Right lobe of liver (tissue), 4 donors: ENCODE data around the gene DYNAP.
A peak's percentile ranks its signal among the peaks of the same experiment; 100 is the strongest.

Experiments used
- CTCF ChIP-seq, 4 donors: fragments of 200-600 bp in 3 of 4; fragments of 450-650 bp in 1 of 4; IDR thresholded peaks; one replicate each; pipeline versions ENCODE4 v1.5.1 to v1.8.0; 2016 to 2022; ENCODE audit warnings: antibody characterized with exemption in 4 of 4, mild to moderate bottlenecking in 2 of 4
- POLR2A ChIP-seq: fragments of 450-650 bp; IDR thresholded peaks from one replicate; pipeline ENCODE4 v1.6.1; 2017; ENCODE audit warnings: antibody characterized with exemption, mild to moderate bottlenecking
- donor health status: DM: no; HTN: no; CAD: no.
- donor health status: DM: no; HTN: no; CAD: no.
- donor health status: DM: no; HTN: yes; CAD: no.

DNA sequence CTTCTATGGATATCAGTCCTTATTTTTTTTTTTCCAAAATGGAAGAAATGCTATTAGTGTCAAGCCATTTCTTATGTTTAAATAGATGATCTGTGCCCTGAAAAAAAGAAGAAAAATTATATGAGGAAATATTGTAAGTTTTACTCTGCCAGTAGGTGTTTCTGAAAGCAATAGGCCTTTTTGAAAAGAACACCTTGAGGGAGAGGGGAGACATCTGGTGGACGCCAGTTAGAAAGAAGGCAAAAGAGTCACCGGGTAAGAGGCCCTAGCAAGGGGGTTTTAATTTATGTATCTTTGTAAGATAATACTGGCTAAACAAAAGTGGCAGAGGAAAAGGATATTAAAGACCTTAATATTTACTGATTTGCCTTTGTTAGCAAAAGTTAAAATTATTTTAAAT lies 56.1 kb downstream of the DYNAP start:
- TF ChIP-seq CTCF (IDR thresholded peaks at IDR 0.05), result peak; percentile 52 to 66 (median 60)
- no peak for TF ChIP-seq POLR2A
